SKM-1 (cell line): ENCODE data around the gene RHOH.

ENCODE experiments used
- DNase-seq: peaks from one replicate; lab custom pipeline; 2025; ENCODE audit not compliant: unreplicated experiment; lab: John Stamatoyannopoulos, UW

The RHOH gene

DNA sequence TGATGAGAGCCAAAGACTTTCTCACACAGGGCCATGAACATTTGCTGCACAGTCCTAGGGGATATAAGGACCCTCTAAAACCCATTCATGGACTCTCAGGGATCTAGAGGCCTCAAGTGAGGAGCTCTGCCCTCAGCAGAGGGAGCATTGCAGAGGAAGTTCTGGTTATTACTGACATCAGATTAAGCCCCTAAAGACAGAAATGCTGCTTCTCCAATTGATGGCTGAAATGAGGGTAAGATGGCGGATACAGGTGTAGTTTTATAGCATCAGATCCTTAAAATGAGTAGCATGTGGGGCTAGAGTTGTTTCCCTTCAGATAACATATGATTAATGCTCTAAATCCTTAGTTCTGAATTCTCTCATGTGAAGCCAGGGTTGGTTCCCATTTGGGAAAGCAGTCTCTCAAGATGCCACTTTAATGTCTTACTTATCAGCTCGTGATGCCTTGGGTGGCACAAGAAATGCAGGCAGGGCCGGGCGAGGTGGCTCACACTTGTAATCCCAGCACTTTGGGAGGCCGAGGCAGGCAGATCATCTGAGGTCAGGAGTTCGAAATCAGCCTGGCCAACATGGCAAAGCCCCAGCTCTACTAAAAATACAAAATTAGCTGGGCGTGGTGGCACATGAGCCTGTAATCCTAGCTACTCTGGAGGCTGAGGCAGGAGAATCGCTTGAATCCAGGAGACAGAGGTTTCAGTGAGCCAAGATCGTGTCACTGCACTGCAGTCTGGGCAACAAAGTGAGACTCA lies 7.9 kb downstream of the RHOH start:
- no peak for DNase-seq

DNA sequence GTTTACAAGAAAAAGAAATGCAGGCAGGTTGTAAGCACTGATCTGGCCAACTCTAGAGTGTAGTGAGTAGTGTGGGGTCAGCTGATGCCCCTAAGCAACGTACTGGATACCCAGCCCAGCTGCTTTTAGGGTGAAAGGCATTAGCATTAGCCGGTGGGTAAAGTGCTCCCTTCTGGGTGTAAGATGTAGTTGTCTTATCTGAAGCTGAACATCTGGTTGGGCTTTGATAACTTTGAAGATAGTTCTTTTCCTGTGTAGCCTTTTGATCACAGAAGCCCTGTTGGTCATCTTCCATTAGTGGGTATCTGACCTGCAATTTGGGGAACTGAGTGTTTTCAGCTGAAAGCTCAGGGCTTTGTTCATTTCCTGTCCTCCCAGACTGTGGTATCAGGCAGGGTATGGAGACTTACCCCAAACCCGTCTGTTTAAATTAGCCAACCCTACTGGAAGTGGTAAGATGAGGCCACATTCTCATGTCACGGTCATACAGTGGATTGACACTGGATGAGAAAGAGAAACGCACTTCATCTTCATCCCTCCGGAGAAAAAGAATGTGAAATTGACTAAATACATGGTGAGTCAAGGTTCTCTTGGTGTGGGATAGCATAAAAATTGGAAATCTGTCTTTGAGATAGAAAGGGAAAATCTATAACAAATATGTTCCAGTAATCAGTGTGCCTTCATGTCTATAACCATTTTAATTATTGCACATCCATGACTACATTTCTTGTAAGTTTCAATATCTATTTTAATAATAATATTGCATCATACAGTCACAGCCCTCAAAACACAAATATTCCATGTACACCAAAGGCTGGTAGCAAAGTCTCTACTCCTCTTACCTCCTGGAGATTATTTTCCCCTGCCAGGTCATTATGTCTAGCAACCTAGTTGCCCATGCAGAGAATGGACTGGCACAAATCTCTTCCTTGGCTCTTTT lies 8.7 kb downstream of the RHOH start:
- DNase-seq: peak; percentile 90

DNA sequence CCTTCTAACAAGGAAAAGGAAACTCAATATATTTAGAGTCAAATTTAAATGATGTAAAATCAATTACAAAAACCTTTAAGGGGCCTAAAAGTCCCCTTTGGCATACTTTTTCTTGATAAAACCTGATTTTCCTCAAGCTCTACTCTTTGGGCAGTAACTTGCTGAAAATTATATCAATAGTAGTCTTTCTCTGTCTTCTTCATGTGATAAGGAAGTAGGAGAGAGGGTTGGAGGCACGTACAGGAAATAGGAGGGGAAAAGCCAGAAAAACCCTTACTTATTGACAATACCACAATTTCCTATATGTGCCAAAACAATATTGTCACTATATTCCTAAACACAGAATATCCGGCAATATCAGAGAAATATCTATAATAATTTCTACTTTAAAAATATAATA lies 9.6 kb downstream of the RHOH start:
- no peak for DNase-seq

DNA sequence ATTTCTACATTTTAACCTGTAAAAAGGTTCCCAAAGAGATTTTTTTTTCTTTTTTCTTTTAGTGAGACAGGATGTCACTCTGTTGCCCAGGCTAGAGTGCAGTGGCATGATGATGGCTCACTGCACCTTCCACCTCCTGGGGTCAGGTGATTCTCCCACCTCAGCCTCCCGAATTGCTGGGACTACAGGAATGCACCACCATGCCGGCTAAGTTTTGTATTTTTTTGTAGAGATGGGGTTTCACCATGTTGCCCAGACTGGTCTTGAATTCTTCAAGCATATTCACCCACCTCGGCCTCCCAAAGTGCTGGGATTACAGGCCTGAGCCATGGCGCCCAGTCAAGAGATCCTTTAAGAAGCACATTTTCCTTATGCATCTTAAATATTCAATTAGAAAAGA lies 12.6 kb downstream of the RHOH start:
- DNase-seq: no peak

DNA sequence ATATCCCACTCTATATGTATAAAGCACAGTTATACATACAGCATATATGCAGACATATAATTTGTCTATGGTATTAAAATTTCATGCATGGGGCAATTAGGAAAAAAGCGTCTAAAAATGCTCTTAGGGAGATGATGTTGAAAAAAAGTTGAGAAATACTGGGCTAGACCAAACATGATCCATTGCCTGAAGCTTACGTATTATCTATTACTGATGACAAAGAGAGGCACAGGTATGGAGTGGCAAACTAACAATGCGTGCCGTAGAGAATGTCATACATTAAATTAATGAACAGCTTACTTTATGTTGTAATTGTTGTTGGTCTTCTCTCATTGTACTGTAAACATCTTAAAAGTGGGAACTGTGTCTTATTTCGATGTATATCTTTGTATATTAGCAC lies 13.9 kb downstream of the RHOH start:
- DNase-seq: no peak

DNA sequence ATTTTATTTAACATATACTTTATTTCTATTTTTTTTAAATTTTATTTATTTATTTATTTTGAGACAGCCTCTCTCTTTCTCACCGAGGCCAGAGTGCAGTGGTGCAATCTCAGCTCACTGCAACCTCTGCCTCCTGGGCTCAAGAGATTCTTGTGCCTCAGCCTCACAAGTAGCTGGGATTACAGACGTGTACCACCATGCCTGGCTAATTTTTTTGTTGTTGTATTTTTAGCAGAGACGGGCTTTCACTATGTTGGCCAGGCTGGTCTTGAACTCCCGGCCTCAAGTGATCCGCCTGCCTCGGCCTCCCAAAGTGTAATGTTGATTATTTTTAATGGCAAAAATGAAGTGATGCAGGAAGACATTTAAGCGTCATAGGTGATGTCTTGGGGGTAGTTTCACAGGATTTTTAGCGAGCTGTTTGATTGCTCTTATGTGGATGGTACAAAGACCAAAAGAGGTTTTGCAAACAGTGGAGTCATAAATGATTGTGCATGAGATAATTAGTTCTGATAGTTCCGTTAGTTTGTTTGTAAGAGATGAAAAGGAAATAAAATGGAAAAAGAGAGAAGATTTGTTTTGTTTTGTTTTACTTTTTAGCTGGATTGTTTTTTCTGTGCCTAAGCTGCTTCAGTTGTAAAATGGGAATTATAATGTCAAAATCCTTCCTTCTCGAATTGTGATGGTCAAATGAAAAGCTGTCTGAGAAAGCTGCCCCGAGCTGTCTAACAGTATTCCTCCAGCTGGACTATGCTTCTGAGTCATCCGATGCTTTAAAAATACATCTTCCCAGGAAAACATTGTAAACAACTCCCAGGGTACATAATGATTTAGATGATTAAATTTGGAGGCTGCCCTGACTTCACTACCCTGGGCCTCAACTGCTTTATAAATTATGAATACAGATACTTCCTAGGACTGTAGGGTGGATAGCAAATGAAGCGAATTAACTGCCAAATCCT lies 14.7 kb downstream of the RHOH start:
- DNase-seq: no peak

DNA sequence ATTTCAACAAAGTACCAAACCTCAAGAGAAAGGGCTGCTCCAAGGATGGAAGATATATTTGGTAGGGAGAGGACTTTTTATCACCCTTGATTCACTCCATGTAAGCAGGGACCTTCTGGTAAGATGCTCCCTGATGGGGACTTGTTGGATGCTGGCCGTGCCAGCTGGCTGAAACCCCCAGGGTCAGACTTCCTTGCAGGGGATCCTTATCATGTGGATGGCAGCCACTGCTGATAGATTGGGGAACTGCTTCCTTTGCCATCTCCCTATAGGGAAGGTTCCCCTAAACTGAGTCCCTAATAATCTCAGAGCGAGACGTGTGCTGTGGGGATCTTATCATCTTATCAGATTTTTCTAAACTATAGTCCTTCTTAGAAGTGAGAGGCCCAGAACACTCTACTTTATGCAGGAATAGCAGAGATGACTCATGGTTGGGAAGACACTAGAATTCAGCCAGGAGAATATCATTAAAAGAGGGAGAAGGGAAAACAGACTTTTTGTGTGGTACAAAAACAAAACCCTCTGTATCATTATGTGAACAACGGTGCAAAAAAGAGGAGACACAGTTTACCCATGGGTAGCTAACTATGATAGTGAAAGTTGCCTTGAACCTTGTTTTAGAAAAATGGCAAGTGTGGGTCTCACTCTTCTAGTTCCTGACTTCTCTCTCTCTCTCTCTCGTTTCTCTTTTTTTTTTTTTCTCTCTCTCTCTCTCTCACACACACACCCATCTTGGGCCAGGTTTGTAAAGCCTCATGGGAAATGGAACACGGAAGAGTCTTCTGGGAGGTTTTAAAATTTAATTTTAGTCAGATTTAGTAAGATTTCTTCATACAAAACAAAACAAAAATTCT lies 16.1 kb downstream of the RHOH start:
- DNase-seq: no peak

DNA sequence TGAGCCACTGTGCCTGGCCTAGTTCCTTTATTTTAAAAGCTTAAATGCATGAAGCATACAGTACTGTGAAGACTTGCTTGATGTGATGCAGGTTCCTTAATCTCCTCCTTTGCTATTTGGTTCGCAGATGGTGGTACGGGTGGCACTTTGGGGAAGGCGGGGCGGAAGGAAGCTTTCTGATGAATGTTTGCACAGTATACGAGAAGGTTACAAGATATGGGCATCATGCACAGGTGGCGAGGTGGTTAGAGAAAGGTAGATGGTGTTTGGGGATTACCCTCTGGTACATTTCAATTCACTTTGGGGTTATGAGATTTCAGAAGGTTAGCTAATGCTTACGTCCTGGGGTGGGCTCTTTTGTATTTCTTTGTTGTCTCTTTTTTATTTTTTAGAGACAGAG lies 17.2 kb downstream of the RHOH start:
- no peak for DNase-seq

DNA sequence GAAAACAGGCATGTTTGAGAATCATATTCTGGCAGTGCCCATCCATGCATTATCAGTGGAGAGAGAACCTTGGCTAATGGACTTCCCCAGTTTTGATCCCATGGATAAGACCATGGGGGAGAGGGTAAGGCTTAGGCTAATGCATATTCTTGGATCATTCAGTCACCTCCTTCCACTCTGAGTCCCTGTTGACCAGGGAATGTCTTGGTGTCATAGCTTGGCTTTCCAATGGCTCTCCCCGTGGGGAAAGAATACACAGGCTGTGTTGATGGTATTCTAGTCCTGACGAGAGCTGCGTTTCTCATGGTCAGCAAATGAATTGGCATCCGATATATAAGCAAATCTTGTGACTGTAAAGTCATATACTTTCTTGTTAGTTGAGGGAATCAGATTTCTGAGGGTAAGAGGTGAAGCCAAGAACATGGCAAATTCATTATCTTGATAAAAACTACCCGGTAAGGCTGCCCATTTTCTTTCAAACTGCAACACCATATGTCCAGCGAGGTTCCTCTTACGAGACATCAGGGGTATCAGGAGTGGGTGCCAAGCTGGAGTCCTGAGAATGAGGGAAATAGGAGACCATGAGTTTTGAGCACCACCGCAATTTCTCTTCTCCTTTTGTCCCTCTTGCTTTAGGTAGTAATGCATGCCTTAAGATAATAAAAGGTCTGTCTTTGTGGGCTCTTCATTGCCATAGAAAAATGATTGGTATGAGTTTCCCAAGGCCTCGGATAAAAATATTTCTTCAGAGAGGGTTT lies 18.0 kb downstream of the RHOH start:
- no peak for DNase-seq

DNA sequence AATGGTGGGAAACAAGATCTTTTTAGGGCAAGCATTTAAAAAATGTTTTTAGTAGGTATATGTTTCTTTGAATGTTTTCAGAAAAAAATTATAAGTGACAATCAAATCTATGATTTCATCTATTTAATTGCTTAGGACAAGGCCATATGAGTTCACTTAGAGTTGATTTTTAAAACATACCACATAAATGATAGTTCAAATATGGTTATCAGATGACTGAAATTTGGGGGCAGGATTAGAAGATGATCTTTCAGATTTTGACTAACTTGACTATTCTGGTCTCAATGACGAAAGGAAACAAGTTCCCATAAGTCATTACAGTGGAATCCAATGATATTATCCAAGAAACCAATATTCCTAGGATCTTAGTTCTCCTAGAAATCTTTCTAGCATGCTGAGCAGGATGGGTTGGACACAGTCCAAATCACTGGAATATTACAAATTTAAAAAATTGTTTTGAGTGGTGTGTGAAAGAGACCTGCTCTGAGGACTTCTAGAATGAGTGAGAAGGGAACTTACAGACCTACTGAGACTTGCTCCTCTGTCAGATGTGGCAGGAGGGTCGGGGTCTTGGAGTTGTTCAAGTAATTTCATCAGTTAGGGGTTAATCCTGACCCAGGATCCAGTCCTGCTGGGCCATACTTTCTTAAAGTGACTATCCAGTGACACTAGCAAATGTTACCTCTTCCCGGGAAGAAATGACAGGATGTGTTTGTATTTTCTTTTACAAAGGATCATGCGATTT lies 20.0 kb downstream of the RHOH start:
- no peak for DNase-seq

DNA sequence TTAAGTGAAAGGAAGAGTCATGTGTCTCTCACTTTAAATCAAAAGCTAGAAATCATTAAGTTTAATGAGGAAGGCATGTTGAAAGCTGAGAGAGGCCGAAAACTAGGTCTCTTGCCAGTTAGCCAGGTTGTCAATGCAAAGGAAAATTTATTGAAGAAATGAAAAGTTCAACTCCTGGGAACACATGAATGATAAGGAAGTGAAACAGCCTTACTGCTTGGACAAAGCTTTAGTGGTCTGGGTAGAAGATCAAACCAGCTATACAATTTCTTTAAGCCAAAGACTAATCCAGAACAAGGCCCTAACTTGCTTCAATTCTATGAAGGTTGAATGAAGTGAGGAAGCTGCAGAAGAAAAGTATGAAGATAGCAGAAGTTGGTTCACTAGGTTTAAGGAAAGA lies 24.9 kb downstream of the RHOH start:
- no peak for DNase-seq

DNA sequence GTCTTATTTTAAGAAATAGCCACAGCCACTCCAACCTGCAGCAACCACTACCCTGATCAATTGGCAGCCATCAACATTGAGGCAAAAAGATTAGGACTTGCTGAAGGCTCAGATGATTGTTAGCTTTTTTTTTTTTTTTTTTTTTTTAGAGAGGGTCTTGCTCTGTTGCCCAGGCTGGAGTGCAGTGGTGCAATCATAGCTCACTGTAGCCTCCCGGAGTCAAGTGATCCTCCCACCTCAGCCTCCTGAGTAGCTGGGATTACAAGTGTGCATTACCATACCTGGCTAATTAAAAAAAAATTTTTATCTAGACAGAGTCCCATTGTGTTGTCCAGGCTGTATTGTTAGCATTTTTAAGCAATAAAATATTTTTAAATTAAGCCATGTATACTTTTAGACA lies 26.5 kb downstream of the RHOH start:
- DNase-seq: no peak

DNA sequence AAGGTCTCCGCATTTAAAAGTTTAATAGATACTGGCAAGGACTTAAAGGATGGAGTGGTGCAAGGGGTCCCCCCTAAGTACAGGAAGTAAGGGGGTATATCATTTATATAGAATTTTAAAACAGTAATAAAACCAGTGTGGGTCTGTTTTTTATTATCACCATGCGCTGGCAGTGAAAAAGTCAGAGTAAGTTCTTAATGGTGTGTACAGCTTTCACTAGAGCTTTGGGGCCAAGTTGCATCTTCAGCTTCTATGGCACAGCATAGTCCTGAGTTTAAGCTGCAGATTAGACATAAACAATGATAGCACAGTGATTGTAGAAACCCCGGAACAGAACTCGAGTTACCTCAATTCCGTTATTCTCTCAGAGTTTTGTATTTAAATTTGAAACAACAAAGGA lies 27.6 kb downstream of the RHOH start:
- DNase-seq: no peak

DNA sequence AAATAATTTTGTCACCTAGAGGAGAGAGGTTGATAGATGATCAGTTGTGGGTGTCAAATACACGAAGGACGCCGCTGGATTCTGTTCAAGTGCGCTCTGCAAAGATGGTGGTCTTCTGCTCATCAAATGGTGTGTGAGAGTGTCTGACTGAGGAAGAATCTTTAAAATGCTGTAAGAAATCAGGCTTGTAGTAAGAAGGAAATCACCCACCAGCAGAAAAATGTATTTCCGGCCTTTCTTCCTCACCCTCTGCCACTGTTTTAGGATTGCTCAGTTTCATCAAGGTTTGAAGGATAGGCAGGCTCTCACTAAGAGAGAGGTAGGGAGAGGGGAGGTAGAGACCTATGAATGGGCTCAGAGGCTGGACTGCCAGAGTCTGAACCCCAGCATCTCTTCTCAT lies 28.7 kb downstream of the RHOH start:
- no peak for DNase-seq

DNA sequence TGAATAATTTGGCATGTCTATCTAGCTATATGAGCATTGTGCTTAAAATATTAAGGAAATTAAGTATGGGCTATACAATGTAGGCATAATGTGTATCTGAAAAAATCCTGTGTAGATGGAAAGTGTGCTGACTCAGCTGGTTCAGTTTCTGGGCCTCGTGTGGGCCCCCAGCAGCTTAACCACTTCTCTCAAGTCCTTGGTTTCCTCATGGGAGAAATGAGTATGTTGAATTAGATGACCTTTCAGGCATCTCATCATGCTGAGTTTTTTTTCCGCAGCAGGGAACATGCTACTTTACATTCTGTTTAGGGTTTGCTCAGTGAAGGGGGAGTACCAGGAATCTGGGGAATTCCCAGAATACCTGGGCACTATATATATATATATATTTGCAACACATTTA lies 30.5 kb downstream of the RHOH start:
- DNase-seq: no peak

DNA sequence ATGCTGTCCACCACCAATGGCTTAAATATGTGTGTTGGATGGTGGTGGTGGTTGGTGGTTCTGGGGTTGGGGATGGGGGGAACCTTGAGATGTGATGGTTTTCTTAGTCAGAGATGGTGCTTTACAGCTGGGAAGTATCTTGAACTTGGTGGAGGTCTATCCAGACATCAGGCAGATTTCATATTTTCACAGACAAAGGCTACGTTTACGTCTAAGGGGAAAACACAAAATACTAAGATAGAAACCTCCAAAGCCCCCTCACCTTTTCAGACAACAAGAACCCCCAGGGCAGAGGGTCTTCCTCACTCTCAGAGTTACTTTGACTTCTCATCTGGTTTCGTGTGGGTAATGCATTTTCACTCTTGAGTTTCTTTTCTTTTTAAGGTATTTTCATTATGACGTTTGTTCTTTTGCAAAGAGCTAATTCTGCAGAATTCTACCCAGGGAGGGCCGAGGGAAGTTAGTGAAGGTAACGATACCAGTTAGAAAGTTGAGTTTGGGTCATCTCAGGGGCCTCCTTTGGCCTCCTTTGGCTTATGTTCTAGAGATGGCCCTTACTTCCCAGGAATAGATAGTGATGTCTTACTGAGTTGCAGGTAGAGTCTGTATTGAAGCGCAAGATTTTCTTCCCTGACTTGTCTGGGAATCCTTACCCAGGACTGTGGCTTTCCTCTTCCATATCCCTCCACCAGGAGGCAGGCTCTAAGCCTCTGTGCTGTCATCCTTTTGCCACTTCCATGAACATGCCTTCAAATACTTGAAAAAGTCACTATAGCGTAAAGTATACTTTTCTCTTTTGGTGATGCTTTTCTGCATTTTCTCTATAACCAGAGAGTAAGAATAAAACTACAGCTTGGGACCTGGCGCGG lies 31.9 kb downstream of the RHOH start:
- DNase-seq: no peak

DNA sequence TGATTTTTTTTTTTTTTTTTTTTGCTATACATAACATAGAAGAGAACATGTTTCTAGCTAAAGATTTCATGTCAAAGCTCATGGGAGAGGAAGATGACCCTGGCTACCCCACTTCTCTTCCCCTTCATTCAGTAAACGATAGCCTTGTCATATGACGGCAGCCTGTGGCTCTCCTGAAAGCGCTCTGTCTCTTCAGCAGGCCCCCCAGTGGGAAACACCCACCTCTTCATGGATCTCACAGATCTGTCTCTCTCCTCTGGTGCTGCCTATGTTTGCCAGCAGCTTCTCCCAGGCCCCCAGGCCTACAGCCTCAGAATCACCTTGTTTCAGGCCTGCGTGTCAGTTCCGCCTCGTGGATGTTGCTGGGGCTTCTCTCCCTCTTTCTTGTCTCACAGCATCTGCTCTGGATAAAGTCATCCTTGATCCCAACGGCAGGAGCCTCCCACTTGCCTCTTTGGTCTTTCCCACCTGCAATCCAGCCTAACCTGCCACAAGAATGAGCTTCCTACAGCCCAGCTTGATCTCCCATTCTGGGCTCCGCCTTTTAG lies 34.6 kb downstream of the RHOH start:
- no peak for DNase-seq

DNA sequence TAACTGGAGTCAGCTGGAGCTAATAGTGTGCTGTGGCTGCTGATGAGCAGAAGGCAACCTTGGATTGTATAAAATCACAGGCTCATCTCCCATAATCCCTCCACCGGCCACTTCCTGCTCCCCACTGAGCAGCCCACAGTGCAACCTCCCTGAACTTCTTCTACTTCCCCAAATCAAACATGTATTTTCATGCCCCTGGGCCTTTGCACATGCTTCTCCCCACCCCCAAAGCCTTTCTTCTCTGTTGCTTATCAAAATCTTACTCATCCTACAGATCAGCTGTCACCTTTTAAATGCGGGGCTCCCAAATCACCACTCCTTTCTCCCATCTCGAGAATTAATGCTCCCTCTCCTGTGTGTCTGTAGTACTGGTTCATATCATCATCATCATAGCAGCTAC lies 35.8 kb downstream of the RHOH start:
- no peak for DNase-seq
